Mucosa of rectum (tissue), 2 donors: ENCODE results near the gene IP6K2.

Experiments
- H3K27ac ChIP-seq, 2 donors: one replicate each; pipeline ENCODE4 v1.7.0; 2013; ENCODE audit warnings: inconsistent platforms in 2 of 2, low read depth in 2 of 2, low read length in 2 of 2
- H3K27me3 ChIP-seq, 2 donors: one replicate each; pipeline ENCODE4 v1.7.0; 2013; ENCODE audit warnings: low read length in 2 of 2; ENCODE audit not compliant: control insufficient read depth in 2 of 2, insufficient read depth in 2 of 2
- H3K36me3 ChIP-seq, 2 donors: one replicate each; pipeline ENCODE4 v1.7.0; 2013; ENCODE audit warnings: low read length in 2 of 2; ENCODE audit not compliant: control insufficient read depth in 2 of 2, insufficient read depth in 2 of 2
- H3K4me1 ChIP-seq, 2 donors: one replicate each; pipeline ENCODE4 v1.7.0; 2013; ENCODE audit warnings: low read length in 2 of 2, mild to moderate bottlenecking in 1 of 2; ENCODE audit not compliant: control insufficient read depth in 2 of 2, insufficient read depth in 2 of 2
- H3K4me3 ChIP-seq, 2 donors: one replicate each; pipeline ENCODE4 v1.7.0; 2013; ENCODE audit warnings: low read length in 2 of 2
- H3K9ac ChIP-seq, 2 donors: one replicate each; pipeline ENCODE4 v1.7.0; 2013; ENCODE audit warnings: low read length in 2 of 2, low read depth in 1 of 2, mild to moderate bottlenecking in 1 of 2
- H3K9me3 ChIP-seq, 2 donors: one replicate each; pipeline ENCODE4 v1.7.0; 2013; ENCODE audit warnings: low read length in 2 of 2; ENCODE audit not compliant: control insufficient read depth in 2 of 2
- donor health status: healthy.
- donor health status: Normal muscosa, but diverticular disease.

Gene IP6K2

GRCh38 chr3:48707157-48707556 lies 9.9 kb downstream of the IP6K2 start:
- H3K36me3 ChIP-seq = peaks cover 42 to 51% of the 10 kb centered on the region in 2 donors
- H3K4me3 ChIP-seq = no peak overlapping the region
- H3K9ac ChIP-seq = no peak overlapping the region
- no peaks in the 10 kb centered on the region for H3K9me3 ChIP-seq
- peaks cover 3 to 7% of the 10 kb centered on the region in 2 donors for H3K4me1 ChIP-seq
- no peak overlapping the region for H3K27ac ChIP-seq
- no peaks in the 10 kb centered on the region for H3K27me3 ChIP-seq

DNA sequence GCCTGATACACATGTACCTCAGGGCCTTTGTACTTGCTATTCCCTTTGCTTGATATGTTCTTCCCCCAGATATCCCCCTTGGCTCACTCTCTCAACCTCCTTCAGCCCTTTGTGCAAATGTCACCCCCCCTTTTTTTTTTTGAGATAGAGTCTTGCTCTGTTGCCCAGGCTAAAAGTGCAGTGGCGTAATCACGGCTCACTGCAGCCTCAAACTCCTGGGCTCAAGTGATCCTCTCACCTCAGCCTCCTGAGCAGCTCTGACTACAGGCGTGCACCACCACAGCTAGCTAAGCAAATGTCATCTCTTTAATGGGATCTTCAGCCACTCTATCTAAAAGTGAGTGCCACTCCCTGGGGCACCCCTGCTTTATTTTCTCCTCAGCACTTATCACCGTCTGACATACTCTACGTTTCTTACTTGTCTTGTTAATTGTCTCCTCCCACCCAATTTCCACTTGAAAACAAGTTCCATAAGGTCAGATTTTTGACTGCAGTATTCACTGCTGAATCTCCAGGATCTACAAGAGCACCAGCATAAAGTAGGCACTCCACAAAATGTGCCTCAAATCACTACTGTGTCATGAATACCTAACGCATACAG lies 14.6 kb downstream of the IP6K2 start:
- H3K36me3 ChIP-seq = peaks cover 26 to 32% of the 10 kb centered on the region in 2 donors
- peaks cover 0 to 3% of the 10 kb centered on the region in 2 donors for H3K4me1 ChIP-seq
- H3K9ac ChIP-seq = no peak overlapping the region
- H3K27me3 ChIP-seq = no peaks in the 10 kb centered on the region
- no peak overlapping the region for H3K4me3 ChIP-seq
- no peak overlapping the region for H3K27ac ChIP-seq
- H3K9me3 ChIP-seq = no peaks in the 10 kb centered on the region

DNA sequence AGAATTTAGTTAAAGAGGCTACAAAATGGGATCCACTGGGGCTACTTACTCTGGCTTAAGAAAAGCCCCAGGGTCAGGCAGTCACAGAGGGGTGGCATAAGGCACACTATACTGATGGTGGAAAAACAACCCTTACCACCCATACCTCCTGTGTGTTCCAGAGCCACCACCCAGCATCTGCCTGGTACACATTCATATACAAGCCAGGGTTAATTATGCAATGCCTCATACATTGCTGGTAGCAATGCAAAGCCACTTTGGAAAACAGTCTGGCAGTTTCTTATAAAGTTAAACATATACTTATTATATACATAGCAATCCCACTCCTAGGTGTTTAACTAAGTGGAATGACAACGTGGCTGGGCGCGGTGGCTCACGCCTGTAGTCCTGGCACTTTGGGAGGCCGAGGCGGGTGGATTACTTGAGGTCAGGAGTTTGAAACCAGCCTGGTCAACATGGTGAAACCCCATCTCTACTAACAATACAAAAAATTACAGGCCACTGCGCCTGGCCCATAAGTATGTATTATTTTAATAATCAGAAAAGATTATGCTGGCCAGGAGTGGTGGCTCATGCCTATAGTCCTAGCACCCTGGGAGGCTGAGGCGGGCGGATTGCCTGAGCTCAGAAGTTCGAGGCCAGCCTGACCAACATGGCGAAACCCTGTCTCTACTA lies 16.2 kb downstream of the IP6K2 start:
- Histone ChIP-seq H3K9me3 (no peaks in the 10 kb centered on the region), H3K36me3 (peaks cover 21 to 31% of the 10 kb centered on the region in 2 donors), H3K27ac (no peak overlapping the region), H3K9ac (no peak overlapping the region), H3K27me3 (no peaks in the 10 kb centered on the region), H3K4me1 (peaks cover 3 to 4% of the 10 kb centered on the region in 2 donors), H3K4me3 (no peak overlapping the region)

- Histone ChIP-seq H3K9ac (no peak overlapping the region), H3K36me3 (peaks cover 35 to 46% of the 10 kb centered on the region in 2 donors), H3K9me3 (no peaks in the 10 kb centered on the region), H3K4me3 (no peak overlapping the region), H3K27me3 (no peaks in the 10 kb centered on the region), H3K4me1 (peaks cover 7 to 13% of the 10 kb centered on the region in 2 donors), H3K27ac (no peak overlapping the region)
Measured at GRCh38 chr3:48698891-48699290, 18.1 kb downstream of the IP6K2 start.

DNA sequence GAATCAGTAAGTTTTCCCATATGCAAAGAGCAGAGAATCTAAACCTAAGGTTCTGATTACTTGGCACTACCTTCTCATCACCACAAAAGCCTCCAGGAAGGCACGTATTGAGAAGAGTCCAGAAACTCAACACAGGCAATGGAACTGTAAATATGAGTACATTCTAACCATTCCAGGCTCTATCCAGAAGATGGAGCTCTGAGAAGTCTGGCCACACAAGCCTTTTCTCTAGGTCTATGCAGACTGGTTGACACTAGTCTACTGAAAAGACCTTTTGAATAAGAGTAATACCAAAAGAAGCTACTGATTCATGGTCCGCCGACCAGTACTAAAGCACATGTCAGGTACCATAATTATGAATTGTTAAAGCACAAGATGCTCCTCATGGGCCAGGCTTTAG lies 19.1 kb downstream of the IP6K2 start:
- Histone ChIP-seq H3K27ac (no peak overlapping the region), H3K4me3 (no peak overlapping the region), H3K9me3 (no peaks in the 10 kb centered on the region), H3K9ac (no peak overlapping the region), H3K36me3 (peaks cover 44 to 53% of the 10 kb centered on the region in 2 donors), H3K4me1 (peaks cover 7 to 13% of the 10 kb centered on the region in 2 donors), H3K27me3 (no peaks in the 10 kb centered on the region)

DNA sequence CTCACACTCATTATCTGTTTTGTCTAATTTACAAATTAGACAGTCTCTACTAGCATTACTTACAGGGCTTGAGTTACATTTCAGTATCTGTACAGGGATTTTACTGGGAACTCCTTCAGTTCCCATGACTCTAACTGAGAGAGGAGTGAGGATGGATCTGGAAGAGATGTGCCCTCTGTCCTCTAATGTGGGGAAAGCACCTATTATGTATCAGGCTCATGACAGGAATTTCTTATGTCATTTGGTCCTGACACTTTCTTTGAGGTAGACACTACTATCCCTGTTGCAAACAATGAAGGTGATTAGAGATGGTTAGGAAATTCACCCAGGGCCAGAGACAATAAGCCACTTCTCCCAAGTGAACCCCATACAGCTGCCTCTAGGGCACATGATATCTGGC lies 20.4 kb downstream of the IP6K2 start:
- Histone ChIP-seq H3K27me3 (no peaks in the 10 kb centered on the region), H3K36me3 (peaks cover 48 to 64% of the 10 kb centered on the region in 2 donors), H3K9me3 (no peaks in the 10 kb centered on the region), H3K27ac (no peak overlapping the region), H3K9ac (no peak overlapping the region), H3K4me1 (peaks cover 7 to 13% of the 10 kb centered on the region in 2 donors), H3K4me3 (no peak overlapping the region)

DNA sequence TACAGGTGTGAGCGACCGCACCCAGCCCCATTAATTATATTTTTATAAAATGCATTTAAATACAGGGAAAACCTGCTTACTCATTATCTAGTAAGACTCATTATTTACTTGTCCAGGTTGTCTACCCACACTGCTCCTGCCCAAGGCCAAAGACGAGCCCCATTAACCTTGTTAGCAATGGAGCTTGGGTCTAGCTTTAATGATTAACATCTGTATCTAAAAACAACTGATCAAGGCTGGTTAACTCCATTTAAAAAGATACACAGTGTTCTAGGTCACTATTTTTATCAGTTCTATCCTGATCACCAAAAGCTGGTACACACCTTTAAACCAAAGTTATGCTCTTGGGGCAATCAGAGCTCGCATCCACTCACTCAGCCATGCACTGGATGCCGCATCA lies 20.9 kb downstream of the IP6K2 start:
- H3K9me3 ChIP-seq = no peaks in the 10 kb centered on the region
- H3K27me3 ChIP-seq = no peaks in the 10 kb centered on the region
- H3K36me3 ChIP-seq = peaks cover 49 to 68% of the 10 kb centered on the region in 2 donors
- no peak overlapping the region for H3K27ac ChIP-seq
- peaks cover 7 to 13% of the 10 kb centered on the region in 2 donors for H3K4me1 ChIP-seq
- no peak overlapping the region for H3K9ac ChIP-seq
- no peak overlapping the region for H3K4me3 ChIP-seq

- H3K4me1 ChIP-seq = peaks cover 7 to 13% of the 10 kb centered on the region in 2 donors
- peak overlapping the region; percentile 68 to 79 for H3K27ac ChIP-seq
- peak overlapping the region; percentile 36 to 48 for H3K4me3 ChIP-seq
- peaks cover 55 to 73% of the 10 kb centered on the region in 2 donors for H3K36me3 ChIP-seq
- no peaks in the 10 kb centered on the region for H3K27me3 ChIP-seq
- H3K9ac ChIP-seq = peak overlapping the region; percentile 49 to 52
- H3K9me3 ChIP-seq = no peaks in the 10 kb centered on the region
Measured at GRCh38 chr3:48695393-48695753, 21.6 kb downstream of the IP6K2 start.

- Histone ChIP-seq H3K36me3 (peaks cover 59 to 76% of the 10 kb centered on the region in 2 donors), H3K27ac (peak overlapping the region; percentile 68 to 79), H3K4me1 (peaks cover 4 to 13% of the 10 kb centered on the region in 2 donors), H3K27me3 (no peaks in the 10 kb centered on the region), H3K9me3 (no peaks in the 10 kb centered on the region), H3K9ac (peak overlapping the region; percentile 49 to 52), H3K4me3 (peak overlapping the region; percentile 36 to 48)
Measured at GRCh38 chr3:48694610-48695392, 22.2 kb downstream of the IP6K2 start.

DNA sequence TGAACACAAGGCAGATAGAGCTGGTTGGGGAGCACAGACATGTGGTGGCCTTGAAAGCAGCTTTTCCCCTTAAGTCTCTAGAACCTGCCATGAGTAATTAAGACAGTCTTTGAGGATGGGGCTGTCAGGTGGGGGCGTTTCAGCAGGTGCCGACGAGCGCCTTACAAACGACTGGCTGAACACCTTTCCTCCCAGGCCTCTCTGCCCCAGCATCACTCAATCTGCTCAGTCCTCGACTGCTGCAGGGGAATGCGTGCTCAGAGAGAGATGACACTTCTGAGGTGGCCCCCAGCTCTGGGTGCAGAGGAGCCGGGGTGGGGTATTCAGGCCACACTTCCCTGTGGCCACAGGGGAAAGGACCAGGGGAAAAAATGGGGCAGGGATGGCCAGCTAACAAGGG lies 23.2 kb downstream of the IP6K2 start:
- no peak overlapping the region for H3K4me3 ChIP-seq
- H3K9ac ChIP-seq = no peak overlapping the region

More for the DNA sequence above, 23.2 kb downstream of the IP6K2 start:
- H3K36me3 ChIP-seq = peaks cover 65 to 76% of the 10 kb centered on the region in 2 donors
- H3K27me3 ChIP-seq = no peaks in the 10 kb centered on the region
- H3K9me3 ChIP-seq = no peaks in the 10 kb centered on the region
- H3K27ac ChIP-seq = no peak overlapping the region
- H3K4me1 ChIP-seq = peaks cover 4 to 13% of the 10 kb centered on the region in 2 donors
